ENCODE measurements around the gene SEMA7A. TPM values are rescaled to one million over a fixed set of nuclear protein-coding genes. Genes with fewer than 3 reads are reported as not detected.

Gene SEMA7A
- polyA plus RNA-seq, 1 of the 3 experiments (the other 2 are of a cell fraction), result 1.3 TPM

DNA sequence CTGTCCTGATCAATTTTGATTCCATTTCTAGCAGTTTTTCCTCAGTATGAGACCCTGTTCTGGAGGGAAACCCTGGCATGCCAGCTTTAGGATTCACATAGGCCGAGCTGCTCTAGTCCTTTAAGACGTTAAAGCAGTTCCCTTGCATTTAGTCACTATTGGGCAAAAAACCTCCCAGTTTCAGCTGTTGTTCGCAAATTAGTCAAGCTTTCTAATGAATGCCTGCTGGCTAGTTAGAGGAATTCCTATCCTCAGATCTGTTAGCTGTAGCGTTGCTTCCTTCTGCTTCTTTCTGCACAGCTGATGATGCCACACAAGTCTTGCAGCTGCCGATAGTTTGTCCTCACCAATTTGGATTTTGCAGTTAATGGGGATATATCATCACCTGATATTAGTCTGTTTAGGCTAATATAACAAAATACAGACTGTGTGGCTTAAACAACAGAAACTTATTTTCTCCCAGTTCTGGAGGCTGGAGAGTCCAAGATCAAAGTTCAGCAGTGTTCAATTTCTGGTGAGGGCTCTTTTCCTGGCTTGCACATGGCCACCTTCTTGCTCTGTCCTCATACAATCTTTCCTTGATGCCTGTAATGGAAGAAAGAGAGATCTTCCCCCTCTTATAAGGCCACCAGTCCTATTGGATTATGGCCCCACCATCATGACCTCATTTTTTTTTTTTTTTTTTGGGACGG is 34.7 kb upstream of the SEMA7A start:
- Histone ChIP-seq H4K20me1 (ENCODE audit: insufficient read depth) (no peaks in the 10 kb centered on the region), H3K79me2 (ENCODE audit: insufficient read depth) (peaks cover 2% of the 10 kb centered on the region; the same call in 1 of the 2 replicates), H2AFZ (ENCODE audit: low read depth) (no peak overlapping the region), H3K4me1 (ENCODE audit: control insufficient read depth in 1 of 2, insufficient read depth in 2 of 2, low read depth in 1 of 2, low read length in 1 of 2) (no peaks in the 10 kb centered on the region), H3K9me3 (no peaks in the 10 kb centered on the region), H3K4me3 (ENCODE audit: low read depth in 2 of 2, low read length in 1 of 2) (no peak overlapping the region), H3K4me2 (no peak overlapping the region), H3K27me3 (ENCODE audit: insufficient read depth) (no peaks in the 10 kb centered on the region), H3K9me2 (no peaks in the 10 kb centered on the region), H3K36me3 (replicated peaks in 1 of 2; ENCODE audit: control insufficient read depth in 1 of 2, insufficient read depth in 2 of 2, low read length in 1 of 2) (peaks cover 2 to 16% of the 10 kb centered on the region in 2 experiments), H3F3A (replicated peaks; ENCODE audit: insufficient read depth) (peaks cover under 1% of the 10 kb centered on the region), H3K9ac (no peak overlapping the region), H3K27ac (ENCODE audit: low read depth in 2 of 2, low read length in 1 of 2) (no peak overlapping the region)
- no peak for DNase-seq
- TF ChIP-seq TAF1 (IDR thresholded peaks at IDR 0.05; ENCODE audit: borderline replicate concordance, low read depth, low read length) (no peak), TCF12 (IDR thresholded peaks at IDR 0.05) (no peak), FOSL2 (IDR thresholded peaks at IDR 0.05; ENCODE audit: borderline replicate concordance, low read depth) (no peak), NRF1 (IDR thresholded peaks at IDR 0.05; ENCODE audit: low read depth, low read length) (no peak), RAD21 (IDR thresholded peaks at IDR 0.05; ENCODE audit: low read length) (no peak), CHD2 (IDR thresholded peaks at IDR 0.05; ENCODE audit: low read length, partially characterized antibody) (no peak), RCOR1 (IDR thresholded peaks at IDR 0.05; ENCODE audit: low read length) (no peak), TEAD4 (IDR thresholded peaks at IDR 0.05; ENCODE audit: borderline replicate concordance, insufficient read depth) (no peak), RXRA (IDR thresholded peaks at IDR 0.05; ENCODE audit: borderline replicate concordance, low read depth) (no peak), EZH2phosphoT487 (IDR thresholded peaks at IDR 0.05; ENCODE audit: borderline replicate concordance, low read depth) (no peak), RFX5 (IDR thresholded peaks at IDR 0.05; ENCODE audit: low read length) (no peak), FOXJ3 (CRISPR knock-in tag; IDR thresholded peaks at IDR 0.05) (no peak), GABPA (IDR thresholded peaks at IDR 0.05; ENCODE audit: low read depth) (no peak), POLR2AphosphoS5 (IDR thresholded peaks at IDR 0.05; ENCODE audit: low read depth, low read length) (no peak), EP300 (IDR thresholded peaks at IDR 0.05; ENCODE audit: borderline replicate concordance in 1 of 2, low read depth in 1 of 2, low read length in 1 of 2) (no peak)
- TF ChIP-seq, protein P1, sequence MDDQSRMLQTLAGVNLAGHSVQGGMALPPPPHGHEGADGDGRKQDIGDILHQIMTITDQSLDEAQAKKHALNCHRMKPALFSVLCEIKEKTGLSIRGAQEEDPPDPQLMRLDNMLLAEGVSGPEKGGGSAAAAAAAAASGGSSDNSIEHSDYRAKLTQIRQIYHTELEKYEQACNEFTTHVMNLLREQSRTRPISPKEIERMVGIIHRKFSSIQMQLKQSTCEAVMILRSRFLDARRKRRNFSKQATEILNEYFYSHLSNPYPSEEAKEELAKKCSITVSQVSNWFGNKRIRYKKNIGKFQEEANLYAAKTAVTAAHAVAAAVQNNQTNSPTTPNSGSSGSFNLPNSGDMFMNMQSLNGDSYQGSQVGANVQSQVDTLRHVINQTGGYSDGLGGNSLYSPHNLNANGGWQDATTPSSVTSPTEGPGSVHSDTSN (IDR thresholded peaks at IDR 0.05), result no peak
- TF ChIP-seq, protein P2, sequence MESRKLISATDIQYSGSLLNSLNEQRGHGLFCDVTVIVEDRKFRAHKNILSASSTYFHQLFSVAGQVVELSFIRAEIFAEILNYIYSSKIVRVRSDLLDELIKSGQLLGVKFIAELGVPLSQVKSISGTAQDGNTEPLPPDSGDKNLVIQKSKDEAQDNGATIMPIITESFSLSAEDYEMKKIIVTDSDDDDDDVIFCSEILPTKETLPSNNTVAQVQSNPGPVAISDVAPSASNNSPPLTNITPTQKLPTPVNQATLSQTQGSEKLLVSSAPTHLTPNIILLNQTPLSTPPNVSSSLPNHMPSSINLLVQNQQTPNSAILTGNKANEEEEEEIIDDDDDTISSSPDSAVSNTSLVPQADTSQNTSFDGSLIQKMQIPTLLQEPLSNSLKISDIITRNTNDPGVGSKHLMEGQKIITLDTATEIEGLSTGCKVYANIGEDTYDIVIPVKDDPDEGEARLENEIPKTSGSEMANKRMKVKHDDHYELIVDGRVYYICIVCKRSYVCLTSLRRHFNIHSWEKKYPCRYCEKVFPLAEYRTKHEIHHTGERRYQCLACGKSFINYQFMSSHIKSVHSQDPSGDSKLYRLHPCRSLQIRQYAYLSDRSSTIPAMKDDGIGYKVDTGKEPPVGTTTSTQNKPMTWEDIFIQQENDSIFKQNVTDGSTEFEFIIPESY (IDR thresholded peaks at IDR 0.05; ENCODE audit: borderline replicate concordance, low read depth), result no peak
- TF ChIP-seq, protein P3, sequence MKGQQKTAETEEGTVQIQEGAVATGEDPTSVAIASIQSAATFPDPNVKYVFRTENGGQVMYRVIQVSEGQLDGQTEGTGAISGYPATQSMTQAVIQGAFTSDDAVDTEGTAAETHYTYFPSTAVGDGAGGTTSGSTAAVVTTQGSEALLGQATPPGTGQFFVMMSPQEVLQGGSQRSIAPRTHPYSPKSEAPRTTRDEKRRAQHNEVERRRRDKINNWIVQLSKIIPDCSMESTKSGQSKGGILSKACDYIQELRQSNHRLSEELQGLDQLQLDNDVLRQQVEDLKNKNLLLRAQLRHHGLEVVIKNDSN (IDR thresholded peaks at IDR 0.05; ENCODE audit: borderline replicate concordance, low read depth), result no peak
- TF ChIP-seq, protein P4, sequence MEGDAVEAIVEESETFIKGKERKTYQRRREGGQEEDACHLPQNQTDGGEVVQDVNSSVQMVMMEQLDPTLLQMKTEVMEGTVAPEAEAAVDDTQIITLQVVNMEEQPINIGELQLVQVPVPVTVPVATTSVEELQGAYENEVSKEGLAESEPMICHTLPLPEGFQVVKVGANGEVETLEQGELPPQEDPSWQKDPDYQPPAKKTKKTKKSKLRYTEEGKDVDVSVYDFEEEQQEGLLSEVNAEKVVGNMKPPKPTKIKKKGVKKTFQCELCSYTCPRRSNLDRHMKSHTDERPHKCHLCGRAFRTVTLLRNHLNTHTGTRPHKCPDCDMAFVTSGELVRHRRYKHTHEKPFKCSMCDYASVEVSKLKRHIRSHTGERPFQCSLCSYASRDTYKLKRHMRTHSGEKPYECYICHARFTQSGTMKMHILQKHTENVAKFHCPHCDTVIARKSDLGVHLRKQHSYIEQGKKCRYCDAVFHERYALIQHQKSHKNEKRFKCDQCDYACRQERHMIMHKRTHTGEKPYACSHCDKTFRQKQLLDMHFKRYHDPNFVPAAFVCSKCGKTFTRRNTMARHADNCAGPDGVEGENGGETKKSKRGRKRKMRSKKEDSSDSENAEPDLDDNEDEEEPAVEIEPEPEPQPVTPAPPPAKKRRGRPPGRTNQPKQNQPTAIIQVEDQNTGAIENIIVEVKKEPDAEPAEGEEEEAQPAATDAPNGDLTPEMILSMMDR (IDR thresholded peaks at IDR 0.05), result no peak
- WGBS (ENCODE audit: low lambda C conversion rate), result 98% methylated on average over 6 of the region's 6 CpGs
- ChIA-PET POLR2A (no interaction called here), CTCF (interaction anchor here (0.7 to 1.0 kb wide), 2 partner anchors 22 to 164 kb away, joined by 4 read pairs; no protein-coding TSS in a partner anchor)
